Kidney tubule cell (primary cell): ENCODE results near the gene DNAI1.

Experiments used
- DNase-seq: peaks from one replicate; pipeline ENCODE4 v3.0.0-alpha.2; 2018; ENCODE audit warnings: low spot score

DNAI1 gene

GRCh38 chr9:34559624-34560455 lies 101.2 kb downstream of the DNAI1 start:
- DNase-seq: peak; percentile 44

GRCh38 chr9:34560599-34561214 lies 102.1 kb downstream of the DNAI1 start:
- DNase-seq: no peak

GRCh38 chr9:34562135-34562745 lies 103.6 kb downstream of the DNAI1 start:
- no peak for DNase-seq

- peak; percentile 58 for DNase-seq
These were observed 104.7 kb downstream of the DNAI1 start for GRCh38 chr9:34563262-34563661.

GRCh38 chr9:34564617-34565016 lies 106.0 kb downstream of the DNAI1 start:
- DNase-seq: no peak

GRCh38 chr9:34565856-34566255 lies 107.3 kb downstream of the DNAI1 start:
- no peak for DNase-seq

GRCh38 chr9:34566322-34566721 lies 107.7 kb downstream of the DNAI1 start:
- no peak for DNase-seq

GRCh38 chr9:34566972-34567371 lies 108.4 kb downstream of the DNAI1 start:
- no peak for DNase-seq

GRCh38 chr9:34568133-34568532 lies 109.5 kb downstream of the DNAI1 start:
- DNase-seq: no peak

- no peak for DNase-seq
These were observed 110.2 kb downstream of the DNAI1 start for GRCh38 chr9:34568774-34569173.

GRCh38 chr9:34570376-34570775 lies 111.8 kb downstream of the DNAI1 start:
- DNase-seq: no peak
